HCT116 (cell line): Measurements from ENCODE around the gene ALK. TPM values are rescaled to one million over a fixed set of nuclear protein-coding genes. Genes with fewer than 3 reads are reported as not detected.

Experiments used
- ATAC-seq: fragments of 200-7000 bp; cut with Tn5 transposase; 2 replicates; pipeline ENCODE4 v1.9.1; 2020; ENCODE audit warnings: mild to moderate bottlenecking, moderate library complexity
- BruUV-seq: library from RNA; stranded (reverse); fragments of 400-500 nt; replicated peaks from 2 replicates; lab custom pipeline; 2021; lab: Mats Ljungman, UMichigan
- CTCF ChIA-PET: fragments of 300-600 bp; sonication (Branson Sonifier 250); formaldehyde crosslinking; loops from one replicate; lab custom pipeline; 2021; ENCODE audit warnings: antibody characterized with exemption; lab: Charles Lee
- POLR2A ChIA-PET: fragments of 300-600, 350-600 bp; sonication (Branson Sonifier 250); formaldehyde crosslinking; loops from one replicate; lab custom pipeline; 2021; ENCODE audit warnings: antibody characterized with exemption; lab: Charles Lee
- RAD21 ChIA-PET, 2 experiments: fragments of 300-600 bp; sonication (Branson Sonifier 250); formaldehyde crosslinking; loops; one replicate each; lab custom pipeline; 2023; ENCODE audit warnings: low total read pairs in 2 of 2; ENCODE audit not compliant: uncharacterized antibody in 2 of 2, unreplicated experiment in 2 of 2, low non-redundant PET in 1 of 2; lab: Charles Lee
- DNase-seq: peaks from one replicate; pipeline ENCODE4 v3.0.0-alpha.2; 2010; ENCODE audit warnings: low read depth, low spot score
- H2AFZ ChIP-seq: fragments of 200-600 bp; shearing (Covaris generic), sonication (generic); 2 replicates; pipeline ENCODE4 v1.6.1; 2017; ENCODE audit warnings: low read depth, mixed run types, mixed read lengths, antibody characterized with exemption, low read length; ENCODE audit not compliant: poor library complexity, severe bottlenecking
- H3K27ac ChIP-seq: 2 replicates; pipeline ENCODE4 v1.5.1; 2012; ENCODE audit warnings: low read depth, low read length
- H3K27me3 ChIP-seq: fragments of 200-600 bp; sonication (generic); 2 replicates; pipeline ENCODE4 v1.6.1; 2016; ENCODE audit warnings: mixed run types, low read length, mixed read lengths; ENCODE audit not compliant: insufficient read depth
- H3K36me3 ChIP-seq, 2 experiments: fragments of 200-500 bp in 1 of 2; fragments of 200-600 bp in 1 of 2; sonication (Bioruptor generic) in 1 of 2; sonication (generic) in 1 of 2; 2 replicates each; pipeline versions ENCODE4 v1.5.1 to v1.6.1; 2014 to 2016; ENCODE audit warnings: low read length in 2 of 2, inconsistent platforms in 1 of 2, mixed read lengths in 1 of 2, mixed run types in 1 of 2; ENCODE audit not compliant: insufficient read depth in 2 of 2, control insufficient read depth in 1 of 2
- H3K4me1 ChIP-seq, 2 experiments: fragments of 200-600 bp in 1 of 2; sonication (generic) in 1 of 2; 2 replicates each; pipeline versions ENCODE4 v1.5.1 to v1.6.1; 2012 to 2017; ENCODE audit warnings: low read length in 2 of 2, inconsistent platforms in 1 of 2, mild to moderate bottlenecking in 1 of 2, mixed read lengths in 1 of 2, mixed run types in 1 of 2, moderate library complexity in 1 of 2; ENCODE audit not compliant: insufficient read depth in 2 of 2, control insufficient read depth in 1 of 2
- H3K4me2 ChIP-seq: fragments of 200-600 bp; sonication (generic); 2 replicates; pipeline ENCODE4 v1.6.1; 2017; ENCODE audit warnings: mixed run types, low read length, mixed read lengths
- H3K4me3 ChIP-seq, 2 experiments: fragments of 200-600 bp in 1 of 2; sonication (generic) in 1 of 2; replicated peaks in 1 of 2; 2 replicates each; pipeline ENCODE4 v1.5.1; 2011 to 2016; ENCODE audit warnings: low read length in 2 of 2, control low read depth in 1 of 2, low read depth in 1 of 2, mild to moderate bottlenecking in 1 of 2, mixed read lengths in 1 of 2, mixed run types in 1 of 2
- H3K79me2 ChIP-seq: fragments of 200-600 bp; sonication (generic); 2 replicates; pipeline ENCODE4 v1.6.1; 2017; ENCODE audit warnings: mild to moderate bottlenecking, mixed run types, low read length, moderate library complexity, mixed read lengths; ENCODE audit not compliant: insufficient read depth
- H3K9ac ChIP-seq: fragments of 200-600 bp; sonication (generic); 2 replicates; pipeline ENCODE4 v1.6.1; 2016; ENCODE audit warnings: low read length, mixed read lengths
- H3K9me2 ChIP-seq: fragments of 200-600 bp; sonication (generic), shearing (Covaris generic); 2 replicates; pipeline ENCODE4 v1.6.1; 2017; ENCODE audit warnings: mixed run types, mild to moderate bottlenecking, moderate library complexity; ENCODE audit not compliant: insufficient read depth
- H3K9me3 ChIP-seq, 2 experiments: fragments of 200-500 bp in 1 of 2; fragments of 200-600 bp in 1 of 2; sonication (Bioruptor generic) in 1 of 2; sonication (generic) in 1 of 2; 2 replicates each; pipeline ENCODE4 v1.6.1; 2014 to 2017; ENCODE audit warnings: low read length in 2 of 2, mixed read lengths in 2 of 2, inconsistent platforms in 1 of 2, low read depth in 1 of 2, mild to moderate bottlenecking in 1 of 2, mixed run types in 1 of 2, moderate library complexity in 1 of 2; ENCODE audit not compliant: control insufficient read depth in 1 of 2, insufficient read depth in 1 of 2
- H4K20me1 ChIP-seq: fragments of 200-600 bp; sonication (generic), shearing (Covaris generic); 2 replicates; pipeline ENCODE4 v1.6.1; 2017; ENCODE audit warnings: mixed run types, mild to moderate bottlenecking, moderate library complexity; ENCODE audit not compliant: insufficient read depth
- CBX3 ChIP-seq: IDR thresholded peaks from 2 replicates; pipeline ENCODE4 v1.6.1; 2012; ENCODE audit warnings: low read depth
- FOSL1 ChIP-seq: IDR thresholded peaks from 2 replicates; pipeline ENCODE4 v1.6.1; 2012; ENCODE audit warnings: low read depth
- ZFX ChIP-seq: fragments of 450-650 bp; IDR thresholded peaks from 2 replicates; pipeline ENCODE4 v1.6.1; 2017
- intact Hi-C: fragments of 100-400 bp; cut with micrococcal nuclease; formaldehyde crosslinking; loops from 2 replicates; pipeline ENCODE4 v1.10.0; 2022
- total RNA-seq: library from RNA; stranded (reverse); gene quantifications from one replicate; pipeline ENCODE4 v1.2.1, GENCODE V29; 2021; ENCODE audit not compliant: unreplicated experiment
- TF ChIP-seq, protein P1 (sequence below), 3 experiments: fragments of 200-600 bp in 1 of 3; sonication (generic) in 1 of 3; IDR thresholded peaks in 2 of 3; conservative IDR thresholded peaks in 1 of 3; 2 replicates each; pipeline ENCODE4 v1.5.1; 2012 to 2017; ENCODE audit warnings: low read depth in 2 of 3, low read length in 2 of 3, antibody characterized with exemption in 1 of 3, borderline replicate concordance in 1 of 3, control low read depth in 1 of 3, mild to moderate bottlenecking in 1 of 3, mixed read lengths in 1 of 3, mixed run types in 1 of 3, moderate library complexity in 1 of 3; ENCODE audit not compliant: insufficient read depth in 1 of 3
- TF ChIP-seq, protein P2 (sequence below): IDR thresholded peaks from 2 replicates; pipeline ENCODE4 v1.6.1; 2012

The ALK gene
- total RNA-seq, 1 experiment from 2014 or later = not detected

DNA sequence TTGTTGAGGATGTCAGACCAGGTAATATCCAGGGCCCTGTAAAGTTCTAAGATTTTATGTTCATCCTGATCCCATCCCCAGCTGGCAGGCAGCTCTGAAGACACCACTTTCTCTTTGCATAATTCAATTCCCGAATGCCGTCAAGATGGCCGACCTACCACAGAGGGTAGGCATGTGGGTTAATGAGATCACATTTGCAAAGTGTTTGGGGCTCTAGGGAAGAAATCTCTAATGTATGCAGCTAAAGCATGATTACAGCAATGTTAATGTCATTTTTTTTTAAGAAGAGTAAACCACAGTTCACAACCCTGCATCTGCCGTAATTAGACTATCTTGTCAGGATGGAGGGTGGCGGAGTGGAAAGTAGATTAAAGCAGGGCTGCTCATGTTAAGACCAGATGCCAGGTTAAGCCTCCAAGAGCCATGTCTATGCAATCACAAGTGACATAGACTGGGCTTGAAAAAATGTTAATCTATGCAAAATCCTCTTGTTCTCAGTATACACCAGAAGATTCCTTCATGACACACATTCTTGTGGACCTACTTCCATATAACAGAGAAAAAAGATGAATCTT lies 131.4 kb downstream of the ALK start:
- Histone ChIP-seq H3K27ac (no peak overlapping the region), H3K79me2 (no peaks in the 10 kb centered on the region), H3K4me1 (no peaks in the 10 kb centered on the region), H3K9ac (no peak overlapping the region), H3K27me3 (peaks cover 52% of the 10 kb centered on the region), H3K4me3 (no peak overlapping the region), H3K36me3 (no peaks in the 10 kb centered on the region), H4K20me1 (no peaks in the 10 kb centered on the region), H3K9me3 (no peaks in the 10 kb centered on the region), H2AFZ (no peak overlapping the region), H3K4me2 (no peak overlapping the region), H3K9me2 (no peaks in the 10 kb centered on the region)
- BruUV-seq = no TSS peak
- ATAC-seq (no peak), DNase-seq (no peak)
- POLR2A ChIA-PET = no interaction called here
- RAD21 ChIA-PET = no interaction called here
- intact Hi-C loops = no loop called here
- TF ChIP-seq FOSL1 (no peak), ZFX (no peak), CBX3 (no peak)
- TF ChIP-seq, protein P1, sequence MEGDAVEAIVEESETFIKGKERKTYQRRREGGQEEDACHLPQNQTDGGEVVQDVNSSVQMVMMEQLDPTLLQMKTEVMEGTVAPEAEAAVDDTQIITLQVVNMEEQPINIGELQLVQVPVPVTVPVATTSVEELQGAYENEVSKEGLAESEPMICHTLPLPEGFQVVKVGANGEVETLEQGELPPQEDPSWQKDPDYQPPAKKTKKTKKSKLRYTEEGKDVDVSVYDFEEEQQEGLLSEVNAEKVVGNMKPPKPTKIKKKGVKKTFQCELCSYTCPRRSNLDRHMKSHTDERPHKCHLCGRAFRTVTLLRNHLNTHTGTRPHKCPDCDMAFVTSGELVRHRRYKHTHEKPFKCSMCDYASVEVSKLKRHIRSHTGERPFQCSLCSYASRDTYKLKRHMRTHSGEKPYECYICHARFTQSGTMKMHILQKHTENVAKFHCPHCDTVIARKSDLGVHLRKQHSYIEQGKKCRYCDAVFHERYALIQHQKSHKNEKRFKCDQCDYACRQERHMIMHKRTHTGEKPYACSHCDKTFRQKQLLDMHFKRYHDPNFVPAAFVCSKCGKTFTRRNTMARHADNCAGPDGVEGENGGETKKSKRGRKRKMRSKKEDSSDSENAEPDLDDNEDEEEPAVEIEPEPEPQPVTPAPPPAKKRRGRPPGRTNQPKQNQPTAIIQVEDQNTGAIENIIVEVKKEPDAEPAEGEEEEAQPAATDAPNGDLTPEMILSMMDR (IDR thresholded peaks at IDR 0.05 in 2 of 3, conservative IDR thresholded peaks at IDR 0.05 in 1 of 3; ENCODE audit: borderline replicate concordance in 1 of 3, insufficient read depth in 1 of 3, low read depth in 2 of 3, low read length in 2 of 3) = no peak
- TF ChIP-seq, protein P2, sequence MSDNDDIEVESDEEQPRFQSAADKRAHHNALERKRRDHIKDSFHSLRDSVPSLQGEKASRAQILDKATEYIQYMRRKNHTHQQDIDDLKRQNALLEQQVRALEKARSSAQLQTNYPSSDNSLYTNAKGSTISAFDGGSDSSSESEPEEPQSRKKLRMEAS = no peak
- CTCF ChIA-PET = no interaction called here
